Neural cell (in vitro differentiated cells): ENCODE measurements around the gene DPF1. TPM values are rescaled to one million over a fixed set of nuclear protein-coding genes. Genes with fewer than 3 reads are reported as not detected.

ENCODE experiments used
- H2AFZ ChIP-seq: fragments of 200-600, 300-800 bp; sonication (generic), shearing (Covaris generic); 2 replicates; pipeline ENCODE4 v1.6.0; 2014; ENCODE audit warnings: low read depth, mild to moderate bottlenecking, antibody characterized with exemption, low read length, moderate library complexity
- H3F3A ChIP-seq: fragments of 200-600 bp; shearing (Covaris generic); 2 replicates; pipeline ENCODE4 v1.6.1; 2016; ENCODE audit warnings: mild to moderate bottlenecking, moderate library complexity, mixed read lengths, antibody characterized with exemption, low read length; ENCODE audit not compliant: insufficient read depth, poor library complexity, severe bottlenecking
- H3K27ac ChIP-seq: fragments of 200-600, 300-800 bp; sonication (generic), shearing (Covaris generic); 2 replicates; pipeline ENCODE4 v1.5.1; 2014; ENCODE audit warnings: mild to moderate bottlenecking, low read length, moderate library complexity
- H3K27me3 ChIP-seq: fragments of 300-800, 200-600 bp; sonication (generic), shearing (Covaris generic); 2 replicates; pipeline ENCODE4 v1.6.0; 2014; ENCODE audit warnings: mild to moderate bottlenecking, low read depth, low read length, moderate library complexity; ENCODE audit not compliant: insufficient read depth
- H3K36me3 ChIP-seq: fragments of 300-800, 200-600 bp; sonication (generic), shearing (Covaris generic); 2 replicates; pipeline ENCODE4 v1.5.1; 2014; ENCODE audit warnings: mild to moderate bottlenecking, antibody characterized with exemption, low read length, moderate library complexity; ENCODE audit not compliant: insufficient read depth
- H3K4me2 ChIP-seq: fragments of 300-800, 200-600 bp; sonication (generic), shearing (Covaris generic); 2 replicates; pipeline ENCODE4 v1.6.0; 2014; ENCODE audit warnings: mild to moderate bottlenecking, low read length
- H3K4me3 ChIP-seq: fragments of 300-800, 200-600 bp; sonication (generic), shearing (Covaris generic); 2 replicates; pipeline ENCODE4 v1.5.1; 2014; ENCODE audit warnings: mild to moderate bottlenecking, low read length, moderate library complexity
- H3K79me2 ChIP-seq: fragments of 200-600 bp; shearing (Covaris generic); replicated peaks from 2 replicates; pipeline ENCODE4 v1.6.0; 2014; ENCODE audit warnings: mild to moderate bottlenecking, low read length, moderate library complexity; ENCODE audit not compliant: insufficient read depth
- H3K9ac ChIP-seq: fragments of 300-800, 200-600 bp; sonication (generic), shearing (Covaris generic); 2 replicates; pipeline ENCODE4 v1.6.1; 2016; ENCODE audit warnings: mild to moderate bottlenecking, low read length, mixed read lengths
- H3K9me2 ChIP-seq: fragments of 200-600 bp; shearing (Covaris generic); 2 replicates; pipeline ENCODE4 v1.6.1; 2016; ENCODE audit warnings: mild to moderate bottlenecking, low read length, mixed read lengths; ENCODE audit not compliant: insufficient read depth
- H3K9me3 ChIP-seq: fragments of 200-600, 300-800 bp; sonication (generic), shearing (Covaris generic); 2 replicates; pipeline ENCODE4 v1.6.1; 2016; ENCODE audit warnings: mild to moderate bottlenecking, mixed run types, low read length, moderate library complexity, mixed read lengths
- H4K20me1 ChIP-seq: fragments of 200-600 bp; shearing (Covaris generic); 2 replicates; pipeline ENCODE4 v1.6.1; 2016; ENCODE audit warnings: mild to moderate bottlenecking, mixed run types; ENCODE audit not compliant: insufficient read depth
- CTCF ChIP-seq: fragments of 450-650 bp; IDR thresholded peaks from 2 replicates; pipeline ENCODE4 v1.5.1; 2014; ENCODE audit warnings: antibody characterized with exemption, mild to moderate bottlenecking, moderate library complexity; ENCODE audit not compliant: poor library complexity, severe bottlenecking
- EP300 ChIP-seq: fragments of 450-650 bp; conservative IDR thresholded peaks from 2 replicates; pipeline ENCODE4 v1.6.1; 2014; ENCODE audit warnings: antibody characterized with exemption, mild to moderate bottlenecking, moderate library complexity; ENCODE audit not compliant: poor library complexity, severe bottlenecking
- EZH2 ChIP-seq: fragments of 200-600, 300-800 bp; shearing (Covaris generic), sonication (generic); IDR thresholded peaks from 2 replicates; pipeline ENCODE4 v1.6.1; 2014; ENCODE audit warnings: antibody characterized with exemption, low read length, borderline replicate concordance, mild to moderate bottlenecking; ENCODE audit not compliant: insufficient read depth, poor library complexity, severe bottlenecking
- MXI1 ChIP-seq: fragments of 450-650 bp; conservative IDR thresholded peaks from 2 replicates; pipeline ENCODE4 v1.6.1; 2014; ENCODE audit warnings: antibody characterized with exemption, mild to moderate bottlenecking; ENCODE audit not compliant: poor library complexity, severe bottlenecking
- POLR2AphosphoS5 ChIP-seq: IDR thresholded peaks from 2 replicates; pipeline ENCODE4 v1.6.1; 2012
- RAD21 ChIP-seq: fragments of 450-650 bp; conservative IDR thresholded peaks from 2 replicates; pipeline ENCODE4 v1.6.1; 2014; ENCODE audit warnings: antibody characterized with exemption, mild to moderate bottlenecking, moderate library complexity
- REST ChIP-seq: IDR thresholded peaks from 2 replicates; pipeline ENCODE4 v1.6.1; 2012; ENCODE audit warnings: borderline replicate concordance
- SMC3 ChIP-seq: fragments of 450-650 bp; conservative IDR thresholded peaks from 2 replicates; pipeline ENCODE4 v1.6.1; 2014; ENCODE audit warnings: antibody characterized with exemption, mild to moderate bottlenecking, moderate library complexity; ENCODE audit not compliant: poor library complexity
- TAF1 ChIP-seq: IDR thresholded peaks from 2 replicates; pipeline ENCODE4 v1.6.1; 2012; ENCODE audit warnings: low read depth
- polyA plus RNA-seq: library from polyadenylated mRNA; depleted of rRNA; stranded (reverse); fragments of >200 nt; gene quantifications from 2 replicates; pipeline ENCODE4 v1.2.3, GENCODE V29; 2014

The DPF1 gene
- polyA plus RNA-seq, 1 donor from 2014 or later = 118 TPM

DNA sequence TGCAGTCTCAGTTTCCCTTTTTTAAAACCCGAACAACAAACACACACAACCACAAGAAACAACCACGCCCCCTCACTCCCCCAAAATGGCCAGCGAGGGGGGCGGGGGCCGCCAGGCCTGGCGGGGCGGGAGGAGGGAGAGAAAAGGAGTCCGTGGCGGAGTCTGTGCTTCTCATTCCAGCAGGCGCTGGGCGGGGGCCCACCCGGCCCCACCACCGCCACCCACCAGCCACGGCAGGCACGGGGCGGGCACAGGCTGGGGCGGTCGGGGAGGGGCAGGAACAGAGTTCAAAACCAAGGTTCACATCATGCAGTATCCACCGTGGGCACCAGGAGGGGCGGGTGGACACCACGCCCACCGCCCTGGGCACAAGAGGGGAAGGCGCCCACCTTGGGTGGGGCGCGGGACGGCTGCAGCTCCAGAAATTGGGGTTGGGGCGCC lies 12.9 kb downstream of the DPF1 start:
- TF ChIP-seq EP300 = no peak
- TF ChIP-seq EZH2 = no peak
- TF ChIP-seq REST = no peak
- TF ChIP-seq POLR2AphosphoS5 = no peak
- no peak for TF ChIP-seq MXI1
- TF ChIP-seq CTCF = no peak
- TF ChIP-seq RAD21 = no peak
- no peak for TF ChIP-seq SMC3
- TF ChIP-seq TAF1 = no peak
- H3K27ac ChIP-seq = peak overlapping the region; percentile 98
- H3K9me3 ChIP-seq = no peaks in the 10 kb centered on the region
- no peaks in the 10 kb centered on the region for H3K9me2 ChIP-seq
- peak overlapping the region; percentile 52 for H3K4me2 ChIP-seq
- no peaks in the 10 kb centered on the region for H3K36me3 ChIP-seq
- peak overlapping the region; percentile 34 for H2AFZ ChIP-seq
- no peaks in the 10 kb centered on the region for H3K27me3 ChIP-seq
- peak overlapping the region; percentile 65 for H3K4me3 ChIP-seq
- no peaks in the 10 kb centered on the region for H3F3A ChIP-seq
- no peaks in the 10 kb centered on the region for H4K20me1 ChIP-seq
- H3K9ac ChIP-seq = peak overlapping the region; percentile 79
- H3K79me2 ChIP-seq = no peaks in the 10 kb centered on the region

GRCh38 chr19:38210458-38210987 lies 13.5 kb downstream of the DPF1 start:
- TF ChIP-seq POLR2AphosphoS5 = peak; percentile 85
- TF ChIP-seq RAD21 = peak; percentile 37
- peak; percentile 52 for TF ChIP-seq TAF1
- peak; percentile 66 for TF ChIP-seq EP300
- no peak for TF ChIP-seq MXI1
- H3F3A ChIP-seq = no peaks in the 10 kb centered on the region
- no peaks in the 10 kb centered on the region for H3K36me3 ChIP-seq
- no peaks in the 10 kb centered on the region for H3K9me2 ChIP-seq
- H3K9ac ChIP-seq = peak overlapping the region; percentile 79
- H3K9me3 ChIP-seq = no peaks in the 10 kb centered on the region
- peak overlapping the region; percentile 65 for H3K4me3 ChIP-seq
- H2AFZ ChIP-seq = peak overlapping the region; percentile 34
- H4K20me1 ChIP-seq = no peaks in the 10 kb centered on the region
- peak overlapping the region; percentile 98 for H3K27ac ChIP-seq
- no peaks in the 10 kb centered on the region for H3K27me3 ChIP-seq
- no peaks in the 10 kb centered on the region for H3K79me2 ChIP-seq
- H3K4me2 ChIP-seq = peak overlapping the region; percentile 79
